ENCODE results near the gene NATD1.

Gene NATD1

DNA sequence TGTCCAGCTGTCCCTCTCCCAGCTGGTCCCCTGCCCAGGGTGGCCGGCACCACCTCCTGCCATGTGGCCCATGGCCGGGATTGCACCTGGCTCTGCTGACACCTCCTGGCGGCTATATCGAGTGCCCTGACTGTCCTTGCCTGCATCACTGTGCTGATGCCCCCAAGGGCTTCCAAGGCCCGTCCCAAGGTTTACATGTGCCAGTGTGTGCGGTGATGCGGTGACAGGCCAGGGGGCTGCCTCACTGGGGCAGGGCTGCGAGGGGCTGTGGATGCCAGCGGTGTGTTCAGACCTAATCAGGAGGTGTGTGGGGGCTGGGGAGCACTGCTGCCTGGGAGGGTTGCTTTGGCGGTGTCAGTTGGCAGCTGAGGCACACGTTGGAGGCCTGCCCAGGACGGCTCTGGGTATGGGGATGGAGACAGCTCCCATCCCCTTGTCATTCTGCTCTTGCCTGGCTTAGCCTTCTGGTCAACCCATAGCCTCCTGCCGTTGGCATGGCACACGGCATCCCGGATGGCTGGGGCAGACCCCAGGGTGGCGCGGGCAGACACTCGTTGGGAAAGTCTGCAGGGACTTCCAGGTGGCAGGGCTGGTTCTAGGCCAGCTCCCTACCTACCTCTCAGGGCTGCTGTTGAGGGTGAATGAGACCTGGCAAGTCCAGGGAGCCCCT, 36.8 kb upstream of the NATD1 start:
- DNase-seq = no peak

DNA sequence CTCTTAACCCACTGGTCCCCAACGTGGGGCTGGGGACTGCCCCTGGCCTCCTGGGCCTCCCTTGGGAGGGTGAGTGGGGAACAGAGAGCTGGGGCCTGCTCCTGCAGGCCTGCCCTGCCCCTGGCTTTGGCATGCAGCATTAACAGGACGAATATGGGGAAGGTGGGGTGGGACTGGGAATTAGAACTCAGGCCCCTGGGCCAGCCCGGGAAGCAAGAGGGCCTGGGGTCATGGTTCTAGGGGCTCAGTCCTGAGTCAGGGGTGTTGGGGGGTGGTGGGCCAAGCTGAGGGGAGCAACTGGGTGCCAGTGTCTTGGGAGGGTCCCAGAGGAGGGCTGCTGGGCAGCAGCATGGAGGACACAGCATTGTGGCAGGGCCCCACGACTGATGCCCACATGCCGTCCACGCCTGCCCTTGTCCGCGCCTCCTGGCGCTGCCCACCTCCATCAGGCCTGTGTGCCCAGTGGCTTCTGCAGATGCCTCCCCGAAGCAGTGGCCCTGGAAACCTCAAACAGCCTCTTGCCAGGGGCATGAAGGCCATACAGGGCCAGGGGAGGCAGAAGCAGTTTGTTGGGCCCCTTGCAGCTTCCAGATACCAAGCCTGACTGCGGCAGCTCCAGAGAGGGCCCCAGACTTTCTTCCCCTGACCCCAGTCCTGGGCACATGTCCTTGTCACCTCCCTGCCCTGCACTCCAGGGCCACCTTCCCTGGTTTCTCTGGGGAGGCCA, 36.1 kb upstream of the NATD1 start:
- DNase-seq = no peak

DNA sequence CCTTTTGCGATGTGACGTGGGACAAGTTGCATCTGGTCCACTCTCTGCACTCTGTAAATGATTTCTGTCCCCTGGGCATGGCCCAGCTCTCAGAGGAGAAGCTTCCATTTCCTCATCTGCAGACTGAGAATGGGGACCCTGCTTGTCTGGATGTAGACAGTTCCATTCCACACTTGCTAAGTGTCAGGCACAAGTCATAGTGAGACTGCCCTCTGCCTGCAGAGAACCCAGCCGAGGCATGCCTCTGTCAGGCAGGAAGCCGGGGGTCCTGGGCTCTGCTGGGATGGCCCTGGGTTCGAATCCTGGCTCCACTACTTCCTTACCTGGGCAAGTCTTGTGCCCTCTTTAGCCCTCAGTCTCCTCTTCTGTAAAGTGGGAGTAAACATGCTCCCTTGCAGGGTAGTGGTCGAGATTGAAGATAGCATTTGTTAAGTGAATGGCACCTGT, 35.4 kb upstream of the NATD1 start:
- DNase-seq = no peak

DNA sequence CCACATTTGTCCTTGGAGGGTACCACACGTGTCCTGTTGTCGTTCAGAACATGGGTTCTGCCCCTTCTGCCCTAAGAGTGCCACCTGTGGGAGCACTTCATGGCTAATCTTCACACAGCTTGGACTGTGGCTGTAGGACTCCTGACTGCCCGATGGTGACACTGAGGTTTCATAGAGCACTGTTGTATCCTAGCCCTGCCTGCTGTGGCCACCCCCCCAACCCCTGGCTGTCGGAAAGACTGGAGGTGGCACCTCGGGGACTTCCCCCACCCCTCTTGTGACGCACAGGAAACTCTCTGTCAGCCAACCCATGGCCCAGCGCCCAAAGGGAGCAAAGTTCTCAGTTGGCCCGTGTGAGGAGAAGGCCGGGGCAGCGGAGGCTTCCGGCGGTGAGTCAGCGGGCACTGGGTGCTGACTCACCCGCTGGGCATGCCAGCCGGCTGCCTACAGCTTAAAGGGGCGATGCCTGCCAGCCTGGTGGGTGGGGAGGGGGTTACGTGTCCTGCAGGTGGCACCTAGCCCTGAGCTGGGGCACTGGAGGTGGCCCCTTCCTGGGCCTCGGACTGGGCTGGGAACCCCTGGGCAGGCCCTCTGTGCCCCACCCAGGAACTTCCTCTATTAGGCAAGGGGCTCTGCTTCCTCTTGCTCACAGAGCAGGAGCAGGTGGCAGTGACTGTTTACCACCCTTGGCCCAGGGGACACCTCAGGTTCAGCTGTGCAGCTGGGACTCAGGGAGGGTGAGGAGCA, 34.7 kb upstream of the NATD1 start:
- peak; percentile 94 for DNase-seq

DNA sequence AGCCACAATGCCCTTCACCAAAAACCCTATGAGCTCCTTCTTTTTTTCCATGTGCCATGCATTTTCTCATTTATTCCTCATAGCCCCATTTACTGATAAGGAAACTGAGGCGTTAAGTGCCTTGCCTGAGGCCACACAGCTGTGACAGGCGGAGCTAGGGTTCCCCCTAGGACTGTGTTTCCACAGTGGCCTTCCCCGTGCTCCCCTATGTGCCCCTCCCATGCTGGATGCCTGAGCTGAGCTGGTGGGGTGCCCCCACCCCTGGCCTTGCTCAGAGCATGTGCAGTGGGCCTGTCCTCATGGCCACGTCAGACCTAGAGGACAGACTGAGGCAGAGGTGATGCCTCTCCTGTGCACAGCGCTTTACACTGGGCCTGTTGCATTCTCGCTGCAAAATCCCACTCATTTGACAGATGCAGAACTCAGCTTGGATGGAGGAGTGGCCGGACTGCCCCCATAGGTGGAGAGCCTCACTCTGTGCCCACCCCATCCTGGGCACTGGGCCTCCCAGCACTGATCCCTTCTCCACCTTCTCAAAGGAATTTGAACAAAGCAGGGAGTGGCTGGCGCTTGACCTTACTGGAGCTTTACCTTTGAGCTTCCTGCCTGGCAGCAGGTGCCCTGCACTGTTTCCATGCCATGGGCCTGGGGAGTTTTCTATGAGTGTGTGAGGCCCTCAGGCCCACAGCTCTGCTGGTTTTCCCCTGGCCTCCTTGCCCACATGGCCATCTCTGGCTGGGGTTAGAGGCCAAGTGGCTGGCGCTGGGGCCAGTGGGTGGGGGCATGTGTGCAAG, 33.9 kb upstream of the NATD1 start:
- DNase-seq = no peak

DNA sequence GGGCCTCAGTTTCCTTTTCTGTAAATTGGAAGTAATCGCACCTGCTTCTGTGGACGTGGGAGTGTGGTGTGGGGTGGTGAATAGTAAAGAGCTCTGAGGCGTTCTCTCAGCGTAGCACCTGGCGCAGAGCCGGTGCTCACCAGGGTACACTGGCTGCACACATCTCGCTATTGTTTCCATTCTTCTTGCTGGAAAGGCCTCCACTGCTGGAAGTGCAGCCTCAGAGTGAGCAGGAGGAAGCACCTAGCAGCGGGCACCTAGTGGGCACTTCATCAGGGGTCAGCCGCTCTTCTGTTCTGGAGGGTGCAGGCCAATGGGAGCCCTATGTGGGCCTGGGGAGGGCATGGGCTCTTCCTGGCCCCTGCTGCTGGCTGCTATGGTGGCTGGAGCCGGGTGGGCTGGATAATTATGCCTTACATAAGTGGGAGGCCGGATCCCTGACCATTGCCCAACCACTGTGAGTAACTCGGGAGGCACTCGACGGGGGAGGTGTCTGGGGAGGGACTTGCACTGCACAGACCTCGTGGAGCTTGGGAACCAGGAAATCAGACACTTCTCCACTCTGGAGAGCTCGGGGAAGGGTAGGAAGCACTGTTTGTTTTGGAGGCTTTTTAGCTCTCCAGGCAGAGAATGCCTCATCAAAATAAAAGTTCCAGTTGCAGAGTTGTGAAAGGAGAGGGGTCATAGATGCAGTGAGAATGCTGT, 33.0 kb upstream of the NATD1 start:
- DNase-seq = peak; percentile 98

DNA sequence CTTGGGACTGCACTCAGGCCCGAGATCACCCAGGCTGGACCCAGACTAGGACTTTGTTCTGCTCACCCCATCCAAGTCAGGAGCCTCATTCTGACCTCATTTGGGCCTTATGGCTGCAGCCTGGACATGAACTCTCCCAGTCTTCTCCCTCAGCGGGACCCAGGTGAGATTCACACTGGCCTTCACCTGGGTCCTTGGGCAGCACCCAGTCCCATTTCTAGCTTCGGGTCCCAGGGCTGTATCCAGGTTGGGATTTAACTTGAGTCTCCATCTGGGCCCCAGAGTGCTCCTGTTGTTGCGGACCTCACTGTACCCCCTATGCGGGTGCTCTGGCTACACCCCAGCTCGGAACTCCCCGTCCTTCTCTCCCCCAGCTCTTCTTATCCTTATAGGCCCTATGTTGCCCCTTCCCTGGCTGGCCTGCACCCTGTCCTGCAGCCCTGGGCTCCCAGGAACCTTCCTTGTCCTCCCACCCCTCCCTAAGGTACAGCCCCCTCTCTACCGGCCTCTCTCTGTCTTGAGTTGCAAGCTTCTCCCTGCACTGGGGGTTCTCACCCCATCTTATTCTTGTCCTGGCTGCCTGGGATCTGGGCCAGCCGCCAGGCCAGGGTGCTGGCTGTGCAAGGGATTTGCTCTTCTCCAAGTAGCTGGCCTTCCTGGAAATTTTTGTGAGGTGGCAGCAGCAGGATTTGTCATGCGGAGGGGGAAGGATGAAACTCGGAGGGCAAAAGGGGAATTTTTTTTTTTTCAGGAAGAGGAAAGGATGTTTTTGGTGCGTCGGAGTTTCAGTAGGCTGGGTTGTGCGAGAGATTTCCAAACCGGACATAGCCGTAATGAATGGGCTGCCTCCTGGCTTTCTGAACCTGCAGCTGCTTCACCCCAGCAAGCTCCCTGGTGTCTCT, 32.2 kb upstream of the NATD1 start:
- peak; percentile 72 for DNase-seq

DNA sequence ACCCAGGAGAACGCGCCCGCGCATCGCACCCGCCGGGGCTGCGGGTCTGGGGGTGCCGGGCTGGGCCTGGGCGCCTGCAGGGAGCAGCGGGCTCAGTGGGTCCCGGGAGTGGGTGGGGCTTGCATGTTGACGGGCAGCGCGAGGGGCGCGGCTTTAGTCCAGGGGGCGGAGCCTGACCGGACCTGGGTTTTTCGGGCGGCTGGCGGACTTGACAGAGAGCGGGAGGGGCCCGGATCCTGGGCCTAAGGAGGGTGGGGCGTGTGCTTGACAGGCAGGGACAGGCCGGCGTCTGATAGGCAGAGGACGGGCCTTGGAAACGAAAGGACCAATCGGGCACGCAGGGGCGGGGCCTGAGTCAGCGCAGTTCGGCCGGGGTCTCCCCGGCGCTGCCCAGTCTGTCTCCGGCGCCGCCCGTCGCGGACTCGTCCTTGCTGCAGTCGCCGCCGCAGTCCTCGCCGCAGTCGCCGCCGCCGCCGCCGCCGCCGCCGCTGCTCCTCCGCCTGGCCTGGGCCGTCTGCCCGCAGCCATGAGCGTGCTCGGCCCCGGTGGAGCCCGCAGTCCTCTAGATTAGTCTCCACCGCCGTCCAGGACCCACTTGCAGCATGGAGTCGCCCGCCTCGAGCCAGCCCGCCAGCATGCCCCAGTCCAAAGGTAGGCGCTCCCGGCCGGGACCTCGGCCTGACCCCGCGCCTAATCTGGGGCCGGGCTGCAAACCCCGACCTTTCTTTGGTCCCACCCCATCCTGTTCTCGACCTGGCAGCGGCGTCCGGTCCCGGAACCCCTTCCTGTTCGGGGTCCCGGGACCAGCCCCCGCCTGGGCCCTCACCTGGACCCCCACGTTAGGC, 31.3 kb upstream of the NATD1 start, which contains the start of gene MAP2K3:
Gene MAP2K3 (plus strand): TSS at position 393 of the 845 bp plus-strand sequence. CDS start 210 bp downstream, at position 603.
- peak; percentile 99 for DNase-seq

DNA sequence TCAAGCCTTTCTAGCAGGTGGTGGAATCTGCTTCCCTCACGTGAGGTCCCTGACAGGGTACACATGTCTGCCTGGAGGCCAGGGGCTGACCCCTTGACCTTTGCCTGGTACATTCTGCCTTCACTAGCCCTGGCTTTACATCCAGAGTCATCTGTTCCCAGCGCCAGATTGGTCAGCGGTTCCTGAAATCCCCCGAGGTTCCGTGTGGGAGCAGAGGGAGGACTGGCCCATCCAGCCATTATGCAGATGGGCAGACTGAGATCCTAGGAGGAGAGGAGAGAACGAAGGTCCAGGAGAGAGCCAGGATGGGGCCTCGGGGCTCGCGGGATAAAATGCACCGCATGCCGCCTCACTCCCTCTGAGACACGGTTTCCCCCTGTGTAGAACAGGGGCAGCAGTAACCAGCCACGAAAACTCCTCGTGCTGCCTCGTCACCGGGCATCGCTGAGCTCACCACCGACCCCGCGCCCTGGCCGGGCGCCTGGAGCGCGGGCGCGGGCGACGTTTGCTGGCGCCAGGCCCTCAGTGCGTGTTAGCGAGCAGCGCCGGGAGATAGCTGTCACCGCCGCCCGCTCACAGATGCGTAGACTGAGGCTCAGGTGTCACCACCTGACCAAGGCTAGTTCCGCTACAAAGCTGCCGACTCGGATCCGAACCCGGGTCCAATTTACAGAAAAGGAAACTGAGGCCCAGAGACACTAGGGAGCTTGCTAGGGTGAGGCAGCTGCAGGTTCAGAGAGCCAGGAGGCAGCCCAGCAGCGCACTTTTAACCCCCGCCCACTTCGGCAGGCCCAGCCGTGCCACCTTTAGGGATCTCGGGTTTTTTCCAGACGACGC, 30.5 kb upstream of the NATD1 start:
- DNase-seq = peak; percentile 56

DNA sequence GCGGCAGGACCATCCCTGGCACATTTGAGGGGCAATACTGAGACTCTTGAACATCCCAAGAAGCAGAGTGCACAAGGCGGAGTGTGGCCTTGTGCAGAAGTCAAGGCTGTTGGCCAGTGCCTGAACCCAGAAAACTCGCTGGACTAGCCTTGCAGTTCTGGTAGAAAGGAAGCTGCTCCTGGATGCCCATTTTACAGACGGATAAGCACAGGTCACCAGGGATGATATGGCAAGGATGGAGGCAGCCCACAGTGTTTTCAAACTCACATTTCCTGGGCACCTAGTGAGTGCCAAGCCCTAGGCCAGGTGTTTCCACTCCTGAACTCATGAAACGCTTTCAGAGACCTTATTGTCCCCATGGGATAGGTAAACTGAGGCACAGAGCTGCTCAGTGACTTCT, 29.6 kb upstream of the NATD1 start:
- DNase-seq = no peak

DNA sequence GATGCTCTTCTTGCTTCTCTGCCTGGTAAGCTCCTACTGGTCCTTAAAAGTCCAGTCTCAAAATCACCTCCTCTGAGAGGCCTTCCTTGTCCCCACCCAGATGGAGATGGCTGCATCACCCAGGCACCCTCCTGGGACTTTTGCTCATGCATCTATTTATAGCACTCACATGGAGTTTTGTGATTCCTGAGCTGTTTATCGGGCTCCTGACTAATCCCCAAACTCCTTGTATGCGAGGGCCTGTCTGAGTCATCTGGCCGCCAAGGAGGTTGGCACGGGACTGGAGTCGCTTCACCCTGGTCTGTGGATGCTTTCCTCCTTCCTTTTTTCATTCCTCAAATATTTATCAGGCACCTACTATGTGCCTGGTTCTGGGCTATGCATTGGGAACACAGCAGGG, 29.0 kb upstream of the NATD1 start:
- peak; percentile 99 for DNase-seq

DNA sequence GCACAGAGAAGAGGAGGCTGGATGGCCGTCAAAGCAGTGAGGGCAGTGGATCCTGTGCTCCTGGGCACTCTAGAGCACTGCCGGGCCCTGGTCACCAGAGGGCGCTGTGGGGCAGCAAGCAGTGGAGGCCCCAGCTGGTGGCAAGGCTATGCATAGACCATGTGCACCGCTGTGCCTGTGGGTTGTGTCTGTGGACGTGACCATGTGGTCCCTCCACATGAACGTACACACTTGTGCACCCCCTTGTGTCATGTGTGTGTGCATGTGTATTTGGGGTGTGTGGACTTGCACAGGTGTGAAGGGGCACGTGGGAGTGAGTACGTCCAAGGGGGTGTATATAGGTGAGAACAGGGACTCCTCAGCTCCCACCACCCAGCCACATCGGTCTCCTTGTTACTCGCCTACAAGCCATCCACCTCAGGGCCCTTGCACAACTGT, 26.9 kb upstream of the NATD1 start:
- DNase-seq = peak; percentile 74

DNA sequence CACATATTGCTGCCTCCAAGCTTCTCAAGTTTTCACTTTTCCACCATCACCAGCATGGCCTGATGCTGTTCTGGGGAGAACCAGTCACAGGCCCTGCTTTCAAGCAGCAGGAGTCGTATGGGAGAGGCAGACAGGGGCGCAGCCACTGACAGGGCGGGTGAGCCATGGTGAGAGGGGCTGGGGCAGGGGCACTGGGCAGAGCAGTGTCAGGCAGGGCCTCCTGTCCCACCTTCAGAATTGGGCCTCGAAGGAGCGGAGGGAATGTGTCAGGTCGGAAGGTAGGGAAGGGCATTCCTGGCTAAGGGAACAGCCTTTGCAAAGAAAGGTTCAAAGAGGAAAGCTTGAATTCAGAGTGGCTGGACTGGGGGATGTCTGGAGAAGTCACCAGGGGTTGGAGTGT, 26.4 kb upstream of the NATD1 start:
- no peak for DNase-seq

DNA sequence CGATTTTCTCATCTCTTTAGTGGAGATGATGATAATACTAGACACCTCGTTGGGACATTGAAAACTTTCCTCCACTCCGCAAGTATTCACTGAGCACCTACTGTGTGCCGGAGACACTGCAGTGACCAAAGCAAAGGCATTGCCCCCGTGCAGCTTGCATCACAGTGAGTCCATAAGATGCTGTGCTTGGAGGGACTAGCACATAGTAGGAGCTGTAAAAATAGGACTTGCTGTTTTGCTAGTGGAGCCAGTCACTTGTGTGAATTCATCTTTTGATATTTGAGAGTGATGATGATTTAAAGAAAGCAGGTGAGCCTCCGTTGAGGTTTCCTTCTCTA, 26.0 kb upstream of the NATD1 start:
- DNase-seq = no peak

DNA sequence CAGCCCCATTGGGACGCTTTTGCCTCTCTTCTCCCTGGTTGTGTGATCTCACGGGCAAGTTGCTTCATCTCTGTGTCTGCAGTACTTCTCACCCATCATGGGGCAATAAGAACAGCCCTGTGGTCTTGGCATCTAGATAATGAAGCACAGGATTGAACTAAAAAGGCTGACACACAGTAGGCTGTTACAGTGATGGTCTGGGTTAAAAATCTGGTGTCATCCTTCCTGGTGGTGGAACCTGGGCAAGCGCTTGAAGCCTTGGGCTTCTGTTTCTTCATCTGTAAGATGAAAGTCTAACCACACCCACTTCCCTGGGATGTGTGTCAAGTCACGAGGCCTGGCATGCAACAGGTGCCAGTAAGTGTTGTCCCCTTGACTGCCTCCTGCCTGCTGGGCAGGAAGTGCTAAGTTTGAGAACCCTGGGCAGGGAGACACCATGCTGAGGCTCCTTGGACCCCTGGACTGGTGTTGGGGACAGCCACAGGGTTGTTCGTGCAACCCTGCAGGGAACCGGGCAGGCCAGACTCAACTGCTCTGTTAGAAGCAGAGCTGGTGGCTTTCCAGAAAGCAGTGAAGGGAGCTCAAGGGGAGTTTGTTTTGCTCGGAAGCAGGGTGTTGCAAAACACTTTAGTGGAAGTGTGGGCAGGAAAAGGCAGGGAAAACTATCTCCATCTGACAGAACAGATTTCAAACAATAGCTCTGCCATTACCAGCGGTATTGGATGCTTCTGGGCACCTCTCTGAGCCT, 25.4 kb upstream of the NATD1 start:
- DNase-seq = no peak

DNA sequence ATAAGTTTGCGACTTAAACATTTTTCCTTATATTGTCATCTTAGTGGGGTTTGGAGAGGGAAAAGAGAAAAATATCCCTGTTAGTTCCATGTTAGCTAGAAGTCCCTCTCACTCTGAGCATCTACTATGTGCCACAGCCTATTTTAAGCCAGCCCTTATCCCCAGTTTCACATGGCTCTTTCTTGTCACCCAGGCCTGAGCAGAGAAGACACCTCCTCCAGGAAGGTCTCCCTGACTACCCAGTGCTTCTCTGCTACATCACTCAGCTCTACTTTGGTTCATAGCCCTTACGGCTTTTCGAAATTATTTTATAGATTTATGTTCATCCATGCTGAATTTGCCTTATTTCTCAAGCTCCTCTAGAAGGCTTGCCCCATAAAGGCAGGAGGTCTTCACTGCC, 24.1 kb upstream of the NATD1 start:
- DNase-seq = no peak

DNA sequence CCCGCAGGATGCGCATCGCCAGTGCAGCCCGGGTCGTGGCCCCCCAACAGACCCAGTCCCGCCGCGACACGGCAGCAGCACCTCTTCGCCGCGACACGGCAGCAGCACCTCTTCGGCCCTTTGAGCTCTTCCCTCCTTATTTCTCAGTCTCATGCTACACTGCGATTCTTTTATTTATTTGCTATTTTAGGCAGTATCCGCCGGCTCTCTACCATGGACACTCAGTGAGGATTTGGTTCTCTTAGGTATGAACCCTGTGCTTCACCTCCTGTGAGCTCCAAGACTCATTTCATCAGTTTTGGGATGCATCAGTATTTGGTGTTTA, 23.0 kb upstream of the NATD1 start:
- DNase-seq = no peak

DNA sequence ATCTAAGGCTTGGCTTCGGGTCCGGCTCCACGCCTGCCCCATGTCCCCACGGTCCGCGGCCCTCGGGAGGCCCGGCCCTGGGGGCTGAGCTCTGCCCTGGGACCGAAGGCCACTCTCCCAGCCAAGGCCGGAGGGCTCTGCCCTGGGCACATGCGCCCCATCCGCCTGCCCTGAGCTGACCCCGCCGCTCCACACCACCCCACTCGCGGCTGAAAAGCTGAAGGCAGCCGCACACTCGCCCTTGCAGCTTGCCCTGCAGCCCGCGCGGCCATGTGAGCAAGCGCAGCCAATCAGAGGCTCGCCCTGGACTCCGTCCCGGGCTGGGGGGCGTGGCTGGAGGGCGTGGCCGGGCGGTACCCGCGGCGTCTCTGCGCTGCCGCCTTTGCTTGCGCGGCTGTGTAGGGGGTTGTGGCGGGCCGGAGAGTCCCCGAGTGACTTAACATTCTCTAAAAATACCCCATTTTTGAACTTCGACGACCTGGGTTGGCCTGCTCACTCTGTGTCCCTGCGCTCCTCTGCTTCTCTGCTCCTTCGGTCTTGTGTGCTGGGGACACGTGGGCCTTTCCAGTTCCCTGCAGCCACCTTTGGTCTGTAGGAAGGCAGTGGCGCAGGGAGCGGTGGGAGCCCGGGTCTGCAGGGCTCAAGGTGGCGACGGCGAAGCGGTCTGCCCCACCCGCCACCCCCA, 22.5 kb upstream of the NATD1 start:
- DNase-seq = peak; percentile 81
